Left ventricle myocardium inferior (tissue), 1 donor: ENCODE results near the gene MYO1A. TPM values are rescaled to one million over a fixed set of nuclear protein-coding genes. Genes with fewer than 3 reads are reported as not detected.

ENCODE experiments used
- DNase-seq: peaks from one replicate; pipeline ENCODE4 v3.0.0-alpha.2; 2020
- H3K27ac ChIP-seq: fragments of 200-600 bp; replicated peaks from 2 replicates; pipeline ENCODE4 v1.8.0; 2021
- H3K27me3 ChIP-seq: fragments of 200-600 bp; 2 replicates; pipeline ENCODE4 v1.8.0; 2021; ENCODE audit warnings: low read depth
- H3K36me3 ChIP-seq: fragments of 200-600 bp; 2 replicates; pipeline ENCODE4 v1.8.0; 2021
- H3K4me1 ChIP-seq: fragments of 200-600 bp; 2 replicates; pipeline ENCODE4 v1.8.0; 2021
- H3K4me3 ChIP-seq: fragments of 200-600 bp; 2 replicates; pipeline ENCODE4 v1.8.0; 2021; ENCODE audit warnings: mild to moderate bottlenecking, moderate library complexity
- H3K9me3 ChIP-seq: fragments of 200-600 bp; replicated peaks from 2 replicates; pipeline ENCODE4 v1.8.0; 2021
- intact Hi-C: fragments of 100-400 bp; cut with micrococcal nuclease; formaldehyde crosslinking; loops from one replicate; pipeline ENCODE4 v1.11.0; 2022
- long read RNA-seq: library from polyadenylated mRNA; unstranded; transcript quantifications from one replicate; pipeline ENCODE4 v2.0.0, GENCODE V29; 2021
- total RNA-seq: library from RNA; stranded (reverse); fragmentation: NEBNext Ultra II Directional; extraction: Animal tissue kit (Norgen Biotek cat#: 25700); gene quantifications from one replicate; pipeline ENCODE4 v1.2.1, GENCODE V29; 2021
- TF ChIP-seq, protein P1 (sequence below): fragments of 200-600 bp; IDR thresholded peaks from 2 replicates; pipeline ENCODE4 v1.8.0; 2021; ENCODE audit warnings: antibody characterized with exemption, mild to moderate bottlenecking, borderline replicate concordance
- donor health status: DM: no; HTN: yes; CAD: no; lungs with severe emphysema.

Gene MYO1A
- not detected for total RNA-seq
- long read RNA-seq, result 0 reads

DNA sequence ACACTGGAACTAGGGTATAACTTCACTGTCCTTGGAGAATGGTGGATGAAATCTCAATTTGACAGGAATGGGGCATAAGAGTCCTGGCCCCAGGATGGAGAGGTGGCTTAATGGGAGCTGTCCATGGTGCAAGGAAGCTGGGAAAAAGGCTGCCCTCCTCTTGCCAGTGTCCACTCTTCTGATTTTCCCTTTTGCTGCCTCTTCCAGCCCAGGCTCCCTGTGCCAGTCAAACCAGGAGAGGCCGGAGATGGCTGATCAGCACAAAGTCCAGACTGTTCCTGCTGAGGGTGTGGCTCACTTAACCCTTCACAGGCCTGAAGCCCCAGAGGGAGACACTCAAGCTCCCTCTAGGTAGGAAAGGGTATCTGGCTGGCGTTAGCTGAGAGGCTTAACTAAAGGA, at the start of gene MYO1A:
MYO1A (minus strand) TSS at position 240 of the 400 bp plus-strand sequence. CDS start 1,806 bp downstream, outside the sequence.
- no peak within 1 kb of the TSS for H3K4me3 ChIP-seq
- H3K36me3 ChIP-seq, result no peaks in the 10 kb centered on the region
- H3K4me1 ChIP-seq, result no peaks in the 10 kb centered on the region
- intact Hi-C loops, result no loop called here
- H3K27me3 ChIP-seq, result peaks cover 33% of the 10 kb centered on the region
- DNase-seq, result no peak
- no peaks in the 10 kb centered on the region for H3K9me3 ChIP-seq
- TF ChIP-seq, protein P1, sequence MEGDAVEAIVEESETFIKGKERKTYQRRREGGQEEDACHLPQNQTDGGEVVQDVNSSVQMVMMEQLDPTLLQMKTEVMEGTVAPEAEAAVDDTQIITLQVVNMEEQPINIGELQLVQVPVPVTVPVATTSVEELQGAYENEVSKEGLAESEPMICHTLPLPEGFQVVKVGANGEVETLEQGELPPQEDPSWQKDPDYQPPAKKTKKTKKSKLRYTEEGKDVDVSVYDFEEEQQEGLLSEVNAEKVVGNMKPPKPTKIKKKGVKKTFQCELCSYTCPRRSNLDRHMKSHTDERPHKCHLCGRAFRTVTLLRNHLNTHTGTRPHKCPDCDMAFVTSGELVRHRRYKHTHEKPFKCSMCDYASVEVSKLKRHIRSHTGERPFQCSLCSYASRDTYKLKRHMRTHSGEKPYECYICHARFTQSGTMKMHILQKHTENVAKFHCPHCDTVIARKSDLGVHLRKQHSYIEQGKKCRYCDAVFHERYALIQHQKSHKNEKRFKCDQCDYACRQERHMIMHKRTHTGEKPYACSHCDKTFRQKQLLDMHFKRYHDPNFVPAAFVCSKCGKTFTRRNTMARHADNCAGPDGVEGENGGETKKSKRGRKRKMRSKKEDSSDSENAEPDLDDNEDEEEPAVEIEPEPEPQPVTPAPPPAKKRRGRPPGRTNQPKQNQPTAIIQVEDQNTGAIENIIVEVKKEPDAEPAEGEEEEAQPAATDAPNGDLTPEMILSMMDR, result no peak
- no peak within 1 kb of the TSS for H3K27ac ChIP-seq

DNA sequence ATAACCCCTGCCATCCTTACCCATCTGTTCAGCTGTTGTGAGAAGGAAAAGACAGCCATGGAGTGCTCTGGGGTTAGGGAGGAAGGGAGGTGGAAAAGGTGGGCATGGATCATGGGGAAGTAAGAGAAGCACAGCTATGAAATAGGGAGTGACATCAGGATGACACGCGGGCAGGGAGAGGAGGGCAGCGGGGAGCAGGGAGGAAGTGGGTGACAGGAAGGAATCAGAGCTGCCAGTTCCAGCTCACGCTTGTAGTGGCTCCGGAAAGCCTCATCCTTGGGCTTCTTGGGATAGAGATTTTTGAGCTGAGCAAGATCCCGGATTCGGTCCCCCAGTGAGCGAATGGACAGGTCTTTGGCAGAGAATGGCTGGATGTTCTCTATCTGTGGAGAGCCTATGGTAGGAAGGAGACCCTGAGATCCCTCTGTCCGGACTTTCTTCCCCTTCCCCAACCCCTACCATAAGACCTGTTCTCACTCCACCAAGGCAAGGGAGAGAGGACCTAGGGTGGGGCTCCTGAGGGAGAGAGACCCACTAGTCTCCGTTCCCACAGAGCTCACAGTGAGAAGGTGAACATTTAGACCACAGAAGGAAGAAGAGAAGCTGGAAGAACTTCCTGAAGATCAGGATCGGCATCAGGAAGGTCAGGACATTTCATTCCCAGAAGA, 49.3 kb upstream of the MYO1A start:
- TF ChIP-seq, protein P1, result no peak
- DNase-seq, result no peak
- H3K27me3 ChIP-seq, result no peaks in the 10 kb centered on the region
- H3K27ac ChIP-seq, result no peak overlapping the region
- H3K9me3 ChIP-seq, result no peaks in the 10 kb centered on the region
- peaks cover 14% of the 10 kb centered on the region for H3K4me1 ChIP-seq
- intact Hi-C loops, result no loop called here
- H3K36me3 ChIP-seq, result peaks cover 77% of the 10 kb centered on the region
- no peak overlapping the region for H3K4me3 ChIP-seq

DNA sequence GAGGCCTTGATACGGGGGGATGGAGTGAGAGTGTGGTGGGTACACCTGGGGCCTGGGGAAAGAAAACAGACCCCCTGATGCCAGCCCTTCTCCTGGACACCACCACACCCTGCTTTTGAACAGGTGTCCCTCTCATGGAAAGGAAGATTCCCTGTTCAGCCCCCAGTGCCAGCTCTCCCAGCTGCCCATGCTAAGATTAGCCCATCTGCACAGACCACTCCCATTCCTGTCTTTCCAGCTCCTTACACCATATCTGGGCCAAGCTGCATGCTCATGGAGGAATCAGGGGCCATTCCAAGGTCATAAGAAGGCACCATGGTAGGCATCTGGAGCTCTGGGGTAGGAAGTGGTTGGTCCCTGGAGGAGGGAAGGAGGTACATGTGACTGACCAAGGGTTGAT, 48.6 kb upstream of the MYO1A start:
- no peaks in the 10 kb centered on the region for H3K9me3 ChIP-seq
- intact Hi-C loops, result no loop called here
- no peaks in the 10 kb centered on the region for H3K27me3 ChIP-seq
- peaks cover 73% of the 10 kb centered on the region for H3K36me3 ChIP-seq
- DNase-seq, result no peak
- no peak overlapping the region for H3K4me3 ChIP-seq
- TF ChIP-seq, protein P1, result no peak
- no peak overlapping the region for H3K27ac ChIP-seq
- H3K4me1 ChIP-seq, result peaks cover 19% of the 10 kb centered on the region

DNA sequence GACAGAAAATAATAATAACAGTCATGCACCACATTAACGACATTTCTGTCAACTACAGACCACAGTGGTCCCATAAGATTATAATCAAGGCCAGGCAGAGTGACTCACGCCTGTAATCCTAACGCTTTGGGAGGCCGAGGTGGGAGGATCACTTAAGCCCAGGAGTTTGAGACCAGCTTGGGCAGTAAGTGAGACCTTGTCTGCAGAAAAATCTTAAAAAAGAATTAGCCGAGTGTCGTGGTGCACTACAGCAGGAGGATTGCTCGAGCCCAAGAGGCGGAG, 47.6 kb upstream of the MYO1A start:
- no peaks in the 10 kb centered on the region for H3K9me3 ChIP-seq
- H3K27me3 ChIP-seq, result no peaks in the 10 kb centered on the region
- intact Hi-C loops, result no loop called here
- H3K4me1 ChIP-seq, result peaks cover 29% of the 10 kb centered on the region
- H3K27ac ChIP-seq, result no peak overlapping the region
- DNase-seq, result no peak
- peaks cover 77% of the 10 kb centered on the region for H3K36me3 ChIP-seq
- H3K4me3 ChIP-seq, result no peak overlapping the region
- TF ChIP-seq, protein P1, result no peak

DNA sequence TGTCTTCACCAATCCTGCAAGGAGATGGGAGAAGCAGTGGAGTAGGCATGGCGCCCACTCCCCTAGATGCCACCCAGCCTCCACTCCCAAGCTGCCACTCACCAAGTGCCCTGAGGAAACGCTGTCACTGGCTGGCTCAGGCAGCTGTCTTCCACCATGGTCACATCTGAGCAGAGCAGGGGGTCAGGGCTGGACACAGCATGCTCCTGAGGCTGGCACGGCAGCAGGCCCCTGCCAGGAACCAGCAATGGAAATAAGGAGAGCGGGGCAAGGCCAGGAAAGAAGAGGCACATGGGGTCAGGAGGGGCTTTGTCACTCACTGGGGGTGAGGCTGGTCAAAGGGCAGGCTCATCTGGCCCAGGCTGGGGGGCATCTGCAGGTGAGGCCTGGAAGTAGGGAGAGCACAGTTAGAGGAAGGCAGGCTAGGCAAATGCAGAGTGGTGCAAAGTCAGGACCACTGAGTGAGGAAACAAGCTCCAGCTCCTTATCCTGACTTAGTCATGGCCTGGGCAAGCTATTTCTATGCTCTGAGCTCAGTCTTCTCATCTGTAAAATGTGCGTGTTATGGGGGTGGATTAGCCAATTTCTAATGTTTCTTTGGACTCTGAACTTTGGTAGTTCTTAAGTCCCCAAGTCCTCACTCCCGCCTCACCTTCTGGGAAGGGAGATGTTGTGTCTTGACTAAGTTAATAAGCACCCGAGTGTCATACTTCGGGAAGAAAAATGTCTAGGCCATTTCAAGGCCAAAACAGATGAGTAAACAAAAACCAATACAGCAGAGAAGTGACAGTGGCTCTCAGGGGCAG, 47.0 kb upstream of the MYO1A start:
- Histone ChIP-seq H3K27ac (peak overlapping the region; percentile 16), H3K36me3 (peaks cover 79% of the 10 kb centered on the region), H3K9me3 (no peaks in the 10 kb centered on the region), H3K4me1 (peaks cover 35% of the 10 kb centered on the region), H3K27me3 (no peaks in the 10 kb centered on the region), H3K4me3 (no peak overlapping the region)
- no peak for DNase-seq
- TF ChIP-seq, protein P1, result no peak
- intact Hi-C loops, result no loop called here
